Ecto neural progenitor cell (in vitro differentiated cells): ENCODE results near the gene CCDC40.

Experiments used
- DNase-seq: peaks from one replicate; pipeline ENCODE4 v3.0.0-alpha.2; 2018; ENCODE audit warnings: low spot score

Gene CCDC40

DNA sequence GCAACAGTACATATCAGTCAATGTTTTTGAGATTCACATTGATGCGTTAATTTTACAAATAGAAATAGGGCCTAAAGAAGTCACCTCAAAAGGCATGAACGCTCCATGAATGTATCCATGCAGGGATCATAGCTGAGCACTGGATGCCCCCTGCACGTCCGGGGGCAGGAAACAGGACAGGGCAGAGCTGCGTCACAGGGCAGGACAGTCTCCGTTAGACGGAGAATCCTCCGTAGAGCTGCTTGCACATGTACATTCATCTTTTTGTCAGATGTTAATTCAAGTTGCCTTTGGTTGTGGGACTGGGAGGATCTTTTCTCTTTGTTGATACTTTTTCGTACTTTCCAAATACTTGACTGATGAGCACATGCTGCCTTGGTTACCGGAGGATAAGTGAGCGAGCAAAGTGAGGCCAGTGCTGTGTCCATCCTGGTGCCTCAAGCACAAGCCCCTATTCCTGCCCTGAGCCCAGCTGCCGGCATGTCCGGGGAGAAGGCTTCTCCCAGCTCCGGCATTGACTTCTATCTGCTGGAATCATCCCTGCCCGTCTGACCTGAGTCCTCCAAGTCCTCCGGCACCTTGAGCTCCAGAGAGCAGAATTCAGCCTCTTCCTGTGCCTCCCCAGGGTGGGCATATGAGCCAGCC, 80.0 kb downstream of the CCDC40 start:
- no peak for DNase-seq

DNA sequence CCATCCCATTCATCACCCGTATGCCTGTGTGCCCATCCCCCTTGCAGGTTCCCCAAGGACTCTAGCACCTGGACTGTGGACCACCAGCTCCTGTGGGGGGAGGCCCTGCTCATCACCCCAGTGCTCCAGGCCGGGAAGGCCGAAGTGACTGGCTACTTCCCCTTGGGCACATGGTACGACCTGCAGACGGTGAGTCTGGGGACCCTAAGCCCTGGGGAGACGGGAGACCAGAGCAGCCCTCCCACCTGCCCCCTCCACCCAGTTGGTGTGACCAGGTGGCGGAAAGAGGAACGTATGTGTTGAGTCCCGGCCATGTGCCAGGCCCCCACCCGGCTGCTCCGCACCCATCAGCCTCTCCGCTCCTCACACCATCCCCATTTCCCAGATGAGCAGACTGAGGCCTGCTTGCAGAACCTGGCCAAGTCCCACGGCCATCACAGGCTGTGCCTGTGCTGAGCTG, 80.5 kb downstream of the CCDC40 start:
- DNase-seq = no peak

DNA sequence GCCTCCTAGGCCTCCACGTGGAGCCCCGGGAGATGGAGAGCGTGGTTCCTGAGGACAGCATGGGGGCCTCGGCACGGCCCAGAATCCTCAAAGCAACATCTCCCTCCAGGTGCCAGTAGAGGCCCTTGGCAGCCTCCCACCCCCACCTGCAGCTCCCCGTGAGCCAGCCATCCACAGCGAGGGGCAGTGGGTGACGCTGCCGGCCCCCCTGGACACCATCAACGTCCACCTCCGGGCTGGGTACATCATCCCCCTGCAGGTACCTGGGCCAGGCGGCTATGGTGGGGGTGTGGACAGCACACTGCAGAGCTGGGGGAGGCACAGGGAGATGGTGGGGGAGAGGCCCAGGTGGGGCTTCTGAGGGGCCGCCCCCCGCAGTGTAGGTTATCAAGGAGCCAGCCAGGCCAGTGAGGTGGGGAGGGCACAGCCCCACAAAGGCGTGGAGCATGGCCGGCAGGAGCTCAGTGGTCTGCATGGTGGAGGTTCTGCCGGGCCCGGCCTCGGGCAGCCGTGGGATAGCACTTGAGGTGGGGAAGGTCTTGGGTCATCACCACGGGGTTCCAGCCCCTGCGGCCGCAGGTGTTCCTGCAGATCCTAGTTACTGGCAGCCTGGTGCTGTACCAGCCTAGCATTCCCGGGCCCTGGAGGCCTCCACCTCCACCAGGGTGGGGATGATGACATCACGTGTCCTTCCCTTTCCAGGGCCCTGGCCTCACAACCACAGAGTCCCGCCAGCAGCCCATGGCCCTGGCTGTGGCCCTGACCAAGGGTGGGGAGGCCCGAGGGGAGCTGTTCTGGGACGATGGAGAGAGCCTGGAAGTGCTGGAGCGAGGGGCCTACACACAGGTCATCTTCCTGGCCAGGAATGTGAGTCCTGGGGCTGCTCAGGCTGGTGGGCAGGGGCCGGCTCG, 81.3 kb downstream of the CCDC40 start:
- DNase-seq = no peak

DNA sequence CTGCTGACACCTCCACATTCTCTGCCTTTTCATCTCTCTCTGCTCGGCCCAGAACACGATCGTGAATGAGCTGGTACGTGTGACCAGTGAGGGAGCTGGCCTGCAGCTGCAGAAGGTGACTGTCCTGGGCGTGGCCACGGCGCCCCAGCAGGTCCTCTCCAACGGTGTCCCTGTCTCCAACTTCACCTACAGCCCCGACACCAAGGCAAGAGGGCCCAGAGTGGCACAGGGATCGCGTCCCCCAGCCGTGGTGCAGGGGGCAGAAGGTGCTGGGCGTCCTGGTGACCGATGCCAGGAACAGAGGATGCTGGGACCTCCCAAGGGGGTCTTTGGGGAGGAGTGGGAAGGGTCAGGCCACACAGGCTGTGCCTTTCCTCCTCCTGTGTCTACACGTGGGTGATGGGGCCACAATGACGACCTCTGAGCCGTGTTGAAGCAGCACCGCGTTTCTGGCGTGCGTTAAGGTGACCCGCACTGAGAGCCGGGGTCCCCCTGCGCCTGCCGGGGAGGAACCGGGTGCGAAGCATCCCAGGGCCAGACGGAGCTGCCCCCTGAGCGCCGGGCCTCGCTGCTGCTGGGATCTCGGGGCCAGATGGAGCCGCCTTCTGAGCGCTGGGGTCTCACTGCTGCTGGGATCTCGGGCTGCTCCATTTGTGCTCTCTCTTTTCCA, 82.3 kb downstream of the CCDC40 start:
- DNase-seq = no peak

DNA sequence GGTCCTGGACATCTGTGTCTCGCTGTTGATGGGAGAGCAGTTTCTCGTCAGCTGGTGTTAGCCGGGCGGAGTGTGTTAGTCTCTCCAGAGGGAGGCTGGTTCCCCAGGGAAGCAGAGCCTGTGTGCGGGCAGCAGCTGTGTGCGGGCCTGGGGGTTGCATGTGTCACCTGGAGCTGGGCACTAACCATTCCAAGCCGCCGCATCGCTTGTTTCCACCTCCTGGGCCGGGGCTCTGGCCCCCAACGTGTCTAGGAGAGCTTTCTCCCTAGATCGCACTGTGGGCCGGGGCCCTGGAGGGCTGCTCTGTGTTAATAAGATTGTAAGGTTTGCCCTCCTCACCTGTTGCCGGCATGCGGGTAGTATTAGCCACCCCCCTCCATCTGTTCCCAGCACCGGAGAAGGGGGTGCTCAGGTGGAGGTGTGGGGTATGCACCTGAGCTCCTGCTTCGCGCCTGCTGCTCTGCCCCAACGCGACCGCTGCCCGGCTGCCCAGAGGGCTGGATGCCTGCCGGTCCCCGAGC, 82.9 kb downstream of the CCDC40 start:
- DNase-seq = no peak

DNA sequence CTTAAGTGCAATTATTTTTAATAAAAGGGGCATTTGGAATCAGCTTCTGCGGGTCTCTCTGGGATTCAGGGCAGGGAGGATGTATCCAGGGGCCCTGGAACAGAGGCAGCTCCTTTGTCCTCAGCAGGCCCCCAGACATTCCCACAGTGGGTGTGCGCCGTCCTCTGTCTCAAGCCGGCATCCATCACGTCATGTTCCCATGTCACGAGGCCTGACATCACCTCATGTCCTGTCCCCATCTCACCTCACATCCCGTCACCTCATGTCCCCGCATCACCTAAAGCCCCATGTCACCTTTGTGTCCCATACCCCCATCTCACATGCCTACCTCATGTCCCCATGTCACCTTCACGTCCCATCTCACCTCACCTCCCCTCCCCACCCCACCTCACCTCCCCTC, 83.4 kb downstream of the CCDC40 start:
- DNase-seq = no peak

DNA sequence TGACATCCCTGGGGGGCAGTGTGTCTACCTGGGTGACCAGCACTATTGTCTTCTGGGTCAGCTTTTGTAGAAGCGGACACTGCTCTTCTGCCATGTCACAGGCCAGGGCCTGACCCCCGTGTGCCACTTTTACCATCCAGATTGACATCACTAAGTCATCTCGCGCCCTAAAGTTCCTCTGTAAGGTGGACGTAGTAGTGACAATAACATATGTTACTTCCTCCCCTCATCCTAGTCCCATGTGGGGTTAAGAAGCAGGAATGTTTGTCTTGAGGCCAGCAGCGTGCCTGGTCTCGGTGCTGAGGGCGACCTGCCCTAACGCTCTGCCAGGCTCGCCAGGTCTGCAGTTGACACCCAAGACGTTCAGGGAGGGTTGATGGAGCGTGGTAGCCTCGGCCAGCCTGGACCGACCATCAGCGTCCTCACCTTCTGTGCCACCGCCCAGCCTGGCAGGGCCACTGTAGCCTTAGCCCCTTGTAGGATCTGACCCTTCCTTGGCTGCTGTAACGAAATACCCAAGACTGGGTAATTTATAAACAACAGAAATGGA, 85.7 kb downstream of the CCDC40 start:
- no peak for DNase-seq

DNA sequence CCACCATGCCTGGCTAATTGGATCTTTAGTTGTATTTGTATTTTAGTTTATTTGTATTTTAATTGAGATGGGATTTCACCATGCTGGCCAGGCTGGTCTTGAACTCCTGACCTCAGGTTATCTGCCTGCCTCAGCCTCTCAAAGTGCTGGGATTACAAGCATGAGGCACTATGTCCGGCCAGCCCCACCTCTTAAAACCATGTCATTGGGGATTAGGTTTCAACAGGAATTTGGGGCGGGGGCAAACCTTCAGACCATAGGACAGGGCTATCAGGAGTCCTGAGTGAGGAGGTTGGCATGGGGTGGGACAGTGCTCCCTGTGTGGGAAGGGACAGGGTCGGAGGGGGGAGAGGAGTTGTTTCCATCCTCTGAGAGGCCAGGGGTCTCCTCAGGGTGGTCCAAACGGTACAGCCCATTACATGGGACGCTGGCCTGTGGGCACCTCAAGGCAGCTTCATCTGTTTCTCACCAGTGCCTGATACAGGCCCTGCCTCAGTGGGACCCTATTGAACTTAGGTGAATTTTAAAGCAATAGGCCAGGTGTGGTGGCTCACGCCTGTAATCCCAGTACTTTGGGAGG, 86.6 kb downstream of the CCDC40 start:
- no peak for DNase-seq

DNA sequence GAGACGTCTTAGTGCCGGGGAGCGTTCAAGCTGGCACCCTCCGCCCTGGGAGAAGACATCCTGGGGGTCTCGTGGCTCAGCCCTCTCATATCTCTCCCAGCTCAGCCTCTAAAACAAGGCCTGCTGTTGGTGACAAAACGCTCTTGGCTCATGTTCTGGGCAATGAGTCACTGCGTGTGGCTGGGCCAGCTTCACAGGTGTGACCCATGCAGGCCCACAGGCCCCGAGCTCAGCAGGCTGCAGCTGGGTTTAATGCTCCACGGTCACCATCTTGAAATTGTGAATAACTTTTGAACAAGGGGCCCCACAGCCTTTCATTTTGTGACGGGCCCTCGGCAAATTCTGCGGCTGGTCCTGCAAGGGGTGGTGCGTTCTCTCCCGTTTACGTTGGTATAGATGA, 87.3 kb downstream of the CCDC40 start:
- DNase-seq = no peak

DNA sequence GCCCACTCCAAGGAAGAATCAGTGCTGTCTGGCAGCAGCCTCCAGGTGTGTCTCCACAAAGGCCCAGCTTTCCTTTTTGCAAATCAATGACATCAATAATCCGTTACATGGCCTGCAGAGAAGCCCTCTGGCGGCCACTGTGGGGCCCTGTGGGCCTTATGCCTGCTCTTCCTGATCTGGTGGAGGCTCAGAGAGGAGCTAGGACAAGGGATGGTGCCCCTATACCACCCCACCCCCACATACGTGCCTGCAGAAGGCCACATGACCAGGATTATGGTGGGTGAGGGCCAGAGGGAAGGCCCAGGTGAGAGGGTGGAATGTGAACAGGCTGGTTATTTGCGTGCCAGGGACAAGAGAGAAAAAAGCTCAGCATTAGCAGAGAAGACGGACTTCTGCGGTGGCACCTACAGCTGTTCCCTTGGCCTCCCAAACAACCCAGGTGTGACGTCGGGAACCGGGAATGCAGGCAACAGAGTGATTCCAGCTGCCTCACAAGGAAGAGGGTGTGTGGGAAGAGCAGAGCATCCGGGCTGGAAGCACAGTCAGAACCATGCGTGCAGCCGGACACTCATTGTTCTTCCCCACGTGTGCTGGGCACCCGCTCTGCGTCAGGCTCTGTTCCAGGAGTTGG, 88.0 kb downstream of the CCDC40 start:
- peak; percentile 83 for DNase-seq

DNA sequence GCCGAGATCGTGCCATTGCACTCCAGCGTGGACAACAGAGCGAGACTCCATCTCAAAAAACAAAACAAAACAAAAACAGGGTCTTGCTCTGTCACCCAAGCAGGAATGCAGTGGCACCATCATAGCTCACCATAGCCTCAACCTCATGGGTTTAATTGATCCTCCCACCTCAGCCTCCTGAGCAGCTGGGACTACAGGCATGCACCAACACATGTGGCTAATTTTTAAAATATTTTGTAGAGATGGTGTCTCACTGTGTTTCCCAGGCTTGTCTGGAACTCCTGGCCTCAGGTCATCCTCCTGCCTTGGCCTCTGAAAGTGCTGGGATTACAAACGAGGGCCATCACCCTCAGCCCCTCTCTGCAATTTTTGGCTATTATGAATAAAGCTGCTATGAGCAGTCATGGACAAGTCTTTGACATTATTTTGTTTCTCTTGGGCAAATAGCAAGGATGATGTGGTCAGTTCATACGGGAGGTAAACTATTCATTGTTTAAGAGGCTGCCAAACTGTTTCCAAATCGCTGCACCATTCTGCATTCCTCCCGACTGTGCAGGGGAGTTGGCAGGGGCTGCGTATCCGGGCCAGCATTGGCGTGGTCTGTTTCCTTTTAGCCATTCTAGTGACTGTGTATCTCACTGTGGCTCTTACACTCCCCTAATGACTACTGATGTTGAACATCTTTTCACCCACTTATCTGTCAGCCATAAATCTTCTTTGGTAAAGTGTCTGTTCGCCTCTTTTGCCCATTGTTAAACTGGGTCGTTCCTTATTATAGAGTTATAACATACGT, 89.4 kb downstream of the CCDC40 start:
- no peak for DNase-seq

DNA sequence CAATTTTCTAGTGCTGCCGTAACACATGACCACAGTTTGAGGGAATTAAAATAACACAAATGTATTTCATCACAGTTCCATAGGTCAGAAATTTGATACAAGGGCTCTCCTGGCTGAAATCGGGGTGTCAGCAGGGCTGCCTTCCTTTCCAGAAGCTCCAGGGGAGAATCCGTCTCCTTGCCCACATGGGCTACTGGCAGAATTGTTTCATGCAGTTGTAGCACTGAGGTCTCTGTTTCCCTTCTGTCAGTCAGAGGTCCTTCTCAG, 89.9 kb downstream of the CCDC40 start:
- DNase-seq = no peak

DNA sequence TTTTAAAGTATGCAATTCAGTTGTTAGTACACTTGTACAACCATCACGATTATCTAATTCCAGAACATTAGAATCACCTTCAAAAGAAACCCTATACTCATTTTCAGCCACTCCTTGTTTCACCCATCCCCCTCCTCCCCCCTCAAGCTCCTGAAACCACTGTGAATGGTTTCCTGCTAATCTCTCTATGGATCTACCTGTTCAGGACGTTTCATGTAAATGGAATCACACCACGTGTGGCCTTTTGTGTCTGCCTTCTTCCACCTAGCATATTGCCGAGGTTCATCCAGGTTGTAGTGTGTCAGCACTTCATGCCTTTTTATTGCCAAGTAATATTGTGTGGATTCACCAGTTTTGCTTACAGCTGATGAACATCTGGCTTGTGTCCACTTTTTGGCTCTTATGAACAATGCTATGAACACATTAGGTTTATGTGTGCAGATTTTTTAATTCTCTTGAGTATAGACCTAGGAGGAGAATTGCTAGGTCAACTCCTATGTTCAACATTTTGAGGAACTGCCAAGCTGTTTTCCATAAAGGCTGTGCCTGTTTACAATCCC, 92.6 kb downstream of the CCDC40 start:
- DNase-seq = no peak

DNA sequence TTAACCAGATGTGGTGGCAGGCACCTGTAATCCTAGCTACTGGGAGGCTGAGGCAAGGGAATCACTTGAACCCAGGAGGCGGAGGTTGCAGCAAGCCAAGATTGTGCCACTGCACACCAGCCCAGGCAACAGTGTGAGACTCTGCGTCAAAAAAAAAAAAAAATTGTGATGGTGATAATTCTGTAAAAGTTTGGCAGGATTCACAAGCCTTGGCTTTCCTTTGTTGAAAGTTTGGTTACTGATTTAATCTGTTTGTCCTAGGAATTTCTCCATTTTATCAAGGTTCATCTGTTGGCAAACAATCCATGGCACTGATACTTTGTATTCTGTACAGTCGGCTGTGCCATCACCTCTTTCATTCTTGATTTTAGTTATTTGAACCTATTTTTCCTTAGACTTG, 94.5 kb downstream of the CCDC40 start:
- no peak for DNase-seq

DNA sequence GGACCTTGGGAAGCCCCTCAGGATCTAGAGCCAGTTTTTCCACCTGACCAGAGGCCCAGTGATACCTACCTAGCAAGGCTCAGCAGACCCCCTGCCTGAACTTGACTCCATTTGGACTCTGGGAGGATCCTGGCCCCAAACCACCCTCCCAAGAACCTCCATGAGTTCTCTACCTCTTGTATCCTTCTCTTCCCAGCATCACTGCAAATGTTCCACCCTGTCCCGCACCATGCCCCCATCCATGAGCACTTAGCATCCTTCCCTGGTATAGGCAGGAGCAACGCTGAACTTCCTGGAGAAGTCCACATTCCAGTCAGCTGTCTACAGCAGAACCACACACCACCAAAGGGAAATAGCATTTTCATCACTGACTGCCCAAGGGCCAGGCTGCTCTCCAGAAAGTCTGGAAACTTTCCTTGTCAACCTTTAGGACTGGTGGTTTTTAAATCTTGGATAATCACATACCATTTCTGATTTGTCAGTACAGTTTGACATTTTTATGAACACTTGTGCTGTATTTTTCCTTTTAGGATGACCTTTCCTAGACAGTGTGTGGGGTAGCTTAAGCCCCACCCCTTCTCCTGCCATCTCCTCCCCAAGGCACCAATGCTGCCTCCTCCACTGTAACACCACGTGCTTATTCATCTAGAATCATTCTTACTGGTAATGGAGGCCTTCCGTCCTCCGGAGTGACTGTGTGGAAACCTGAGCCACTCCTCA, 96.6 kb downstream of the CCDC40 start:
- no peak for DNase-seq

DNA sequence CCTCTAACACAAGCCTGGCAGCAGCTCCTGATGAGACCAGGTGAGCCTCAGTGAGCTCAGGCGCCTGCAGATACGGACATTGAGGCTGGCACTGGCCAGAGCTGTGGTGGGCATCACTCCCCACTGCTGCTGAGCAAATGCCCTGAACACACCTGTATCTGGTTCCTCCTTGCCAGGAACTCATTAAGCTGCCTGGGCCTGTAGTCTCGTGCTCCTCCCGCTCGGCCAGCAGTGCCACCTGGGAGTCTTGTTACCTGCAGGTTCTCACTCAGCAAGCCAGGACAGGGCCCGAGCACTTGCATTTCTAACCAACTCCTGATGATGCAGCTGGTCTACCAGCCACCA, 97.2 kb downstream of the CCDC40 start:
- DNase-seq = no peak

DNA sequence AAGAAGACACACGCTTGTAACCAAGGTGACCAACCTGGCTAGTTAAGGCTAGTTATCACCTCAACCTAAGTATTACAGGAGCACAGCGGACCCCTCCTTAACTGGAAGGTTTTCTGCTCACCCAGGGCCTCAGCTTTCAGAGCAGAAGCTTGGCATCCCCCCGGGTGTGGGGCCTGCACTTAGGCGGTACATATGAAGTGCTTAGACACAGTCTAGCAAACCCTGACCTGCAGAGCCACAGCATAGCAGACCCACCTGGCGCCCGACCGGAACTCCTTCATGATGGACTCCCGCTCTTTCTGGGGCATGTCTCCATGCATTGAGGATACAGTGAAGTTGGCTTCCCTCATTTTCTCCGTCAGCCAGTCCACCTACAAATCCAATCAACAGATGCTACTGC, 100.7 kb downstream of the CCDC40 start:
- no peak for DNase-seq

DNA sequence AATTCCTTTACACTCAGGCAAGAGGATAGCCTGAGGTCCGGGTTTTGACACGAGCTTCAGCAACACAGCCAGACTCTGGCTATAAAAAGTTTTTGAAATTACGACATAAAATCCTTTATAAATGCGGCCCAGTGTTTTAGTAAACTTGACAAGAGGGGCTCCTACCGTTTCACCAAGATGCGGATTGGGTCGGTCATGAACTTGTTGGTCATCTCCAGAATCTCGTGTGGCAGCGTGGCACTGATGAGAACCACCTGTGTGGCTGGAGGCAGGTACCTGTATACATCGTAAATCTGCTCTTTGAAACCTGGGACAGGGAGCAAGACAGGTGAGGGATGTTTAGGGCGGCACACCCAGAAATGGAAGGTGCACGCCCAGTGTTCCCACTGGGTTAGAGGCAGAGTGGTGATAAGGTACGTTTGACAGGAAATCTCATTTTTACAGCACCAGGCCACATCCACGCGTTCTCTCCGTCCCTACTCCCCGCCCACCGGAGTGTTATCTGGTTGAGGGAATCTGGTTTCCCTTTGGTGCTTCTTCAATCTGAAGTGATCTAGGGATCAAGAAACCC, 102.5 kb downstream of the CCDC40 start:
- no peak for DNase-seq

DNA sequence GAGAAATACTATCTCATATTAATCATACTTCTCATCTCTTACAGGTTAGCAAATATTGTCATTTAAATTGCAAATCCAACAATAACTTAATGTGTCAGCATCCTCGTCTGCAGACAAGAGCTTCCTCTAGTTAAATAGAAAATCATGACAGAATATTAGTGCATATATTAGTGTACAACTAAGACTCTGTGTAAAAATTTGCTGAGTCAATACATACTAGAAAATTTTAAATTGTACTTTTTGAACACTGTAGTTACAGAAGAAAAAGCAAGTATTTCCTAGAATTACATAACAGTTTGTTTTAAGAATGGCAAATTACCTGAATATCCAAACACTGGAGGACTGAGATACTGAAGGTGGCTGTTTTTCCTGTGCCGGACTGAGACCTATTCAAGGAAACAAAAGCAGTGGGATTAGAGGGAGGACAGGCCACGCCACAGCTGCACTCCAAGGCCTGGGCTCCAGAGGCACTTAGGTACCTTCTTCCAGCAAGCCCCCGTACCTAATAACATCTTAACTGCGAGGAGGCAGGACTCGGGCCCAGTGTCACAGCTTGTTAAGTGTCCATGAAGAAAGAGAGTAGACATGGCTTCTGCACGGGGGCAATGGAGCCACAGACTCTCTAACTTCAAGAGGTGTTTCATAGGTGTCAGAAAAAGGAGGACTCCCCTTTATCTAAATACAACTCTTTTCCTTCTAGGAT, 105.2 kb downstream of the CCDC40 start:
- no peak for DNase-seq
